CMK (cell line): ENCODE measurements around the gene MGAT4C.

Experiments
- DNase-seq: peaks from one replicate; pipeline ENCODE4 v3.0.0-alpha.2; 2010; ENCODE audit warnings: low read depth

MGAT4C gene

DNA sequence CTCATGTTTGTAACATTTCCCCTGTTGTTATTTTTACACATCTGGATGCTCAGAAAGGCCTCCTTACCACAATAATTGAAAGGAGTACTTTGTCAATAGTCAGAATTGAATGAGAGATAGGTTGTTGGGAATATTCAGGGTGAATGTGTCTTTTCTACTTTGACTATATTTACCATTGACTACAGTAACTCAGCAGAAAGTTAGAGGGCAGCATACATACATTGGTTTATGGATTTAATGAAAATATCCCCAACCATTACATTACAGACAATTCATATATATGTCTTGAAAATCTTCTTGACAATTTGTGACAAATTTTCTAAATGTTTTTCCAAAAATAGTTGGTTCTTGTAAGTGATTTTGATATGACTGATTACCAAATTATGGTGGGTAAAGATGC lies 284.4 kb downstream of the MGAT4C start:
- DNase-seq: no peak

DNA sequence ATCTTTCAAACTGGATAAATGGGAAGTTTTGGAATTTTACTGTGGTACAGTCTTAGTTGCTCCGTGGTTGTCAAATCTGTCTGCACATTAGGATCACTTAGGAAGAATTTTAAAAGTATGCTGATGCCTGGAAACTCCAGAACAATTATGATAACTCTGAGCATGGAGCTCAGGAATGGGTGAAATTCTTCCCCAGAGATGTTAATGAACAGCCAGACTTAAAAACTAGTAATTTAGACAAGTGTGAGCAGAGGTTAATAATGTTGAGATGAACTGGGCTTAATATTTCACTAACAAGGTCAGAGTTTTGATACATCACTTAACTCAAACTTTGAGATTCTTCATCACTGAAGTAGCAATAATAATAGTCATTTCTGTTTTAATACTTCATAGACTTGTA lies 287.6 kb downstream of the MGAT4C start:
- DNase-seq: no peak

DNA sequence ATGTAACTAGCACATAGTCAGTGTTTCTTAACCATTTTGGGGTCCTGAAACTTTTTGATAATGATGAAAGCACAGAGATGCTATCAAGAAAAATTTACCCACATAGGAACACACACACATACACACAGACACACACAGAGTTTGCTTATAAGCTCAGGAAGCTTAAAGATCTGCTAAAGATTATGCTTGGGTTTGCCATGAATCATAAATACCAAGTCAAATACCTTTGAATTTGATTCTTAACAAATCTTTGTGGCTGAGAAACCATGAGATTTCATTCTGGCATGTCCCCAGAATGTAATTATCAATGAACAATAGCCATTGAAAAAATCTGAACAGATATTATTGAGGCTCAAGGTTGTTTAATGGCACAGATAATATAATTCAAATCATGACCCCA lies 292.9 kb downstream of the MGAT4C start:
- DNase-seq: no peak

DNA sequence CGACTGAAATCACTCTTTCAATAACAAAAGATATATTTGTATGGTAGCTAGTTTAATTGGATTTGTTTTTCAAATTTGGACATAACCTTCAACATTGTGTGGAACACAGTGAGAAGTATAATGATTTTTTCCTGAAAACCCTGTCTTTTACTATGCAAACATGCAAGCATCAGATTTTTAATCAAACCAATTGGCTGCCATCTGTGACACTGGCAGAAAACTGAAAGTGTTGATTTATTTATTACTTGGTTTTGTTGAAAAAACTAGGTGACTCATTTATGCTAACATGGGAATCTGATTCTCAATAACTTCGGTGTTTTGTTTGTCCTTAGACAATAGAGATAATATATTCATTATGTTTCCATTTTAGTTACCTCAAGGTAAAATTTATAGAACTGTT lies 300.1 kb downstream of the MGAT4C start:
- no peak for DNase-seq

DNA sequence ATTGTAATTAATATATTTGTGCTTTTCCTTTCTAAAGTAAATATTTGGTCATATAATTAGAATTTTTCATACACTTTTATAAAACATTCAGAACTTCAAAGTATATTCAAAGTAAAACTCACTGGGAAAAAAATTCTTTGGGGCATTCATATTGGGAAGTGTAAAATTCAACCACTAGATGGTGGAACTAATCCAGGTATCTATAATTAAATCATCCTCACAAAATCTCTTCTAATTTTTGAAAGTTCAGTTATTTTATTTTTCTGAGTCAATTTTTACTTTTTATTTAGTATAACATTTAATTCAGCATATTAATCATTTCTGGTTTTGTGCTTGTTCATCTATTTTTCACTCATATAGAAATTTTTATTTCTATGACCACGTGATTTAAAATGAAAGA lies 301.1 kb downstream of the MGAT4C start:
- no peak for DNase-seq

DNA sequence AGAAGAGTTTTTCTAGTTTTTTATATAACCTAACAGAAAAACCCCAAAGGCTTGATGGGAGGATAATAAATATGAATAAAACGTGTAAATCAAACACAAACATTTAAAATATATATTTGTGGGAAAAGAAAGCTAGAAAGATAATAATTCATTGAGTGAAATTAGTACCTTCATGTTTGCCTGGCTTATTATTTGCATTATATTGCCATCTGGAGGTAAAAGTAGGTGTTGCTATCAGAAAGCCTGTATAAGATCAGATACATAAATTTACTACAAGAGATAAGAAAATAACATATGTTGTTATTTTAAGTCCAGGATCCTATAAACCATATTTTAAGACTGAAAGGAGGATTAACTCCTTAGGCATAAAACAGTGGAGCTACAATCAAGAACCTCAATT lies 304.4 kb downstream of the MGAT4C start:
- no peak for DNase-seq

DNA sequence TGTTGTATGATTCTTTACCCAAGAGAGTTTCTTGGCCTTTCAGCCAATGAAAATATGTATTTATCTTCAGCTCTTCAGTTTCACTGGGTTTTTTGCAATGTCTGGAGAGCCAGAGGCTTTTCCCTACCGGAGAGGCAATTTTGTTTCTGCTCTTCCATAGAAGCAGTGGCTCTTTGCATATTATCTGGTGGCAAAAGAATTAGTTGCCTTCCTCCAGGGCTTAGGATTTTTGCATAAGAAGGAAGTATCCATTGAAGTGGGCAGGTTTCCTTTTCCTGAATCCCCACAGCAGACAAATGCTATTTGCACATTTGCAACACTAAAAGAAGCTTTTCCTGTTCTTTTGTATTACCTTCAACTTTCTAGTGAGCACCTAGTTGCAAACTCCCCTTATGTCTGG lies 306.9 kb downstream of the MGAT4C start:
- no peak for DNase-seq

DNA sequence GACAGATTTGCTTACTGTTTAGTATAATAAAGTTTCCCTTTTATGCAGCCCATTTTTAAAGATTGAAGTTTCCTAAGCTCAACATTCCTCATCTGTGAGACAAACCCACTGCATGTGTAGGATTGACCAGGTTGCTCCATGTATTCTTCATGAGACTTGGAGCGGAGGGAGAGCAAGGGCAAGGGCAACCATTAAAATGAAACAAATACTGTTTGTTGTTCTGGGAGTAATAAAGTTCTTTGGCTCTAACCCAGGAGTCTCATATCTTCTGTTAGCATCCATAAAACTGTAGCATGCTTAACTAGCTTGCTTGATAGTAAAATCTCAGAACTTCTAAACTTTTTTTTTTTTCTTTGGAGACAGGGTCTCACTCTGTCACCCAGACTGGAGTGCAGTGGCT lies 307.9 kb downstream of the MGAT4C start:
- DNase-seq: no peak

DNA sequence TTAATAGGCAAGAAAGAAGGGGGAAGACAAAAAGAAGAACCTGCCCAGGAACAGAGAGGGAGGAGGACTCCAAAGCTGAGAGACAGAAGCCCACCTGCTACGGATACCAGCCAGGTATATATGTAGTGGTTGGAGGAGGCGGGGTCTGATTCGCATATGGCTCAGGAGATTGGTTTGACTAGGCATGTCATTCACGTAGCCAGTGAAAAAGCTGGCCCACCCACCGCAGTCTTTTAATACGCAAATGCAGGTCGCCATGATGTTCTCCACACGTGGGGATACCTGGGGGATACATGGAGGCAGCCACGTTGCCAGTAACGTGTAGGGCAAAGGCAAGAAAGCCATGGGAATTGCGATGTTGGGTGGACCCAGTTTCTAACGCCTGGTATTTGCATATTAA lies 308.9 kb downstream of the MGAT4C start:
- no peak for DNase-seq

DNA sequence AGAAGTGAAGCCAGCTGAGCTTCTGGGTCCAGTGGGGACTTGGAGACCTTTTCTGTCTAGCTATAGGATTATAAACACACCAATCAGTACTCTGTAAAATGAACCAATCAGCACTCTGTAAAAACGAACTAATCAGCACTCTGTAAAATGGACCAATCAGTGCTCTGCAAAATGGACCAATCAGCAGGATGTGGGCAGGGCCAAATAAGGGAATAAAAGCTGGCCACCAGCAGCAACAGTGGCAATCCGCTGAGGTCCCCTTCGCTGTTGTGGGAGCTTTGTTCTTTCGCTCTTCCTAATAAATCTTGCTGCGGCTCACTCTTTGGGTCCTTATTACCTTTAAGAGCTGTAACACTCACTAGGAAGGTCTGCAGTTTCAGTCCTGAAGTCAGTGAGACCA lies 309.8 kb downstream of the MGAT4C start:
- no peak for DNase-seq

DNA sequence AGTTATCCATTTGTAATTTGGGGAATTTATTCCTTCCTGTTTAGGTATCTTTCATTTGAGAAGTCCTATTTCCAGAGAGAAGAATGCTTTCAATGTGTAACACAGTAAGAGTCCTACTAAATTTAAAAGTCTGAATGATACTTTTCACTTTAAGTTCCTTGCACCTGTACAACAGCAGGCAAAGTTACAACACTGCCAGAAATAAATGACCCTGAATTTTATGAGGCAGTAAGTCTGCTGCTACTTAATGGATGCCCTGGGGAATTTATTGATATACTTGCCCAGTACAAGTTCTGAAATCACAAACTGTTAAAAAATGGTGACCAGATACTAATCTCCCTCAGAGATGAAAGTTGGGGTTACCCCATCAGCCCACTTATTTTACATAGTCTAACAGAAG lies 329.0 kb downstream of the MGAT4C start:
- DNase-seq: no peak

DNA sequence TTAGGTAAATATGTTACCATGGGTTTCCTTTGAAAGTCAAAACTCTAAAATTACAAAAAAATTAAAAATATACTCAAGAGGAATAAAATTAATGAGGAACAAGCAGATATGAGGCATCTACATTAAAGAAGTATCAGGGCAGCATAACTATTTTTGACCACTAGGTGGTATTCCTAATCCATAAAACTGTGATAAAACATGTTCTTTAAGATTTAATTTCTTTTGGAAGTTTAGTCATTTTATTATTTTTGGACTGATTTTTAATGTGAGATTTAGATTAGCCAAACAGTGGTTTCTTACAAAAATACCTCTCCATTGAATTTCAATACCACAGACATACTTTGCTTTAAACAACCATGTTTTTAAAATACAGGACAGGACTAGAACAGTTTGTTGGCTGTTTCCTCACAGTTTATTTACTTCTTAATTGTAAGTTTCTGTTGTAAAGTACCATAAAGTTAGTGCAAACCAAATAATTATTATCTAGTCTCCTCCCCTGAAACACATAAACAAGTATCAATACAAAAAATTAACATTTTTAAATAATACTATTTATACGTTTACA lies 332.3 kb downstream of the MGAT4C start:
- no peak for DNase-seq

DNA sequence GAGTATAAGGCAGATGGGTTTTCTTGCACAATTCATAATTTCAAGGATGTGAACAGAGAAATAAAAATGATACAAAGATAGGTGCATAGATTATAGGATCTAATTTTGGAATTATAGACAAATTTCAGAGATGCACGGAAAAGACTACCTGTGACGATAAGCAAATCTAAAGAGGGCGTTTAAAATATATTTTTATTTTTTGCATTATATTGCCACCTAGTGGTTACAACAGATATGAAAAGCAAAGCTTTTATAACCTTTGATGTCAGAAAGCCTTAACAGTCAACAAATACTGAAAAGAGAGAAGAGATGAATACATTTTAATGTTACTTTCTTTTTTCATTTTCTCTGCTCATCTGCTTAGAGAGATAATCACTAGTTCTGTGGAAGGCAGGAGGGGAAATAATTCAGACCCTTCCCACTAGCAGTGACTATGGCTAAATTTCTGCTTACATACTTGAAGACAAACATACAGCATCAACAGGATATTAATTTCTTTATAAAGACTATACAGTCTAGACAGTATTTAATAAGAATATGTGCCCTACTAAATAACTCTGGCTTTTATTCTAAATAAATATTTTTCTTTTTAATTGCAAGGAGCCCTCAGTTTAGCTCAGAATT lies 335.8 kb downstream of the MGAT4C start:
- no peak for DNase-seq
